PFSK-1 (cell line): ENCODE data around the gene LCORL.

ENCODE experiments used
- POLR2AphosphoS5 ChIP-seq: IDR thresholded peaks from 2 replicates; pipeline ENCODE4 v1.6.1; 2012; ENCODE audit warnings: low read depth, mild to moderate bottlenecking, control low read depth, low read length, moderate library complexity
- TF ChIP-seq, protein P1 (sequence below), 2 experiments: IDR thresholded peaks; 2 replicates each; pipeline versions ENCODE4 v1.6.1 to v1.8.0; 2011 to 2012; ENCODE audit warnings: low read depth in 2 of 2, low read length in 2 of 2, control low read depth in 1 of 2, inconsistent platforms in 1 of 2, mild to moderate bottlenecking in 1 of 2, moderate library complexity in 1 of 2; ENCODE audit not compliant: insufficient read depth in 1 of 2

DNA sequence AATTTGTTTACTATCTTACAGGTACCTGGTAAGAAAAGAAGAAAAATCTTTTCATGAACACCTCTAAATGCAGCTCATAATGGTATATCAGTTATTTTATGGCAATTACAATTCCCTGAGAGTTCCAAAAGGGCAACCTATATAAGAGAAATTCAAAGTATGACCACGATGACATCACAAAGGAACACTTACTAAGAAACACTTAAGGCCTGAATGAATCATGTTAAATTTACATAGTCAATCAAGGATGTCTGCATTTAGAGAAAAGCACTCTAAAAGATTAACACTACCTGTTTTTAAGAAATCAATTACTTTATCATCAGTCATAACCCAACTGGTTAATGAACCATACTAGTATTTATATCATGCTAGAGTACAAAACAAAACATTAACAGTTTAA is 63.9 kb downstream of the LCORL start:
- no peak for TF ChIP-seq POLR2AphosphoS5
- TF ChIP-seq, protein P1, sequence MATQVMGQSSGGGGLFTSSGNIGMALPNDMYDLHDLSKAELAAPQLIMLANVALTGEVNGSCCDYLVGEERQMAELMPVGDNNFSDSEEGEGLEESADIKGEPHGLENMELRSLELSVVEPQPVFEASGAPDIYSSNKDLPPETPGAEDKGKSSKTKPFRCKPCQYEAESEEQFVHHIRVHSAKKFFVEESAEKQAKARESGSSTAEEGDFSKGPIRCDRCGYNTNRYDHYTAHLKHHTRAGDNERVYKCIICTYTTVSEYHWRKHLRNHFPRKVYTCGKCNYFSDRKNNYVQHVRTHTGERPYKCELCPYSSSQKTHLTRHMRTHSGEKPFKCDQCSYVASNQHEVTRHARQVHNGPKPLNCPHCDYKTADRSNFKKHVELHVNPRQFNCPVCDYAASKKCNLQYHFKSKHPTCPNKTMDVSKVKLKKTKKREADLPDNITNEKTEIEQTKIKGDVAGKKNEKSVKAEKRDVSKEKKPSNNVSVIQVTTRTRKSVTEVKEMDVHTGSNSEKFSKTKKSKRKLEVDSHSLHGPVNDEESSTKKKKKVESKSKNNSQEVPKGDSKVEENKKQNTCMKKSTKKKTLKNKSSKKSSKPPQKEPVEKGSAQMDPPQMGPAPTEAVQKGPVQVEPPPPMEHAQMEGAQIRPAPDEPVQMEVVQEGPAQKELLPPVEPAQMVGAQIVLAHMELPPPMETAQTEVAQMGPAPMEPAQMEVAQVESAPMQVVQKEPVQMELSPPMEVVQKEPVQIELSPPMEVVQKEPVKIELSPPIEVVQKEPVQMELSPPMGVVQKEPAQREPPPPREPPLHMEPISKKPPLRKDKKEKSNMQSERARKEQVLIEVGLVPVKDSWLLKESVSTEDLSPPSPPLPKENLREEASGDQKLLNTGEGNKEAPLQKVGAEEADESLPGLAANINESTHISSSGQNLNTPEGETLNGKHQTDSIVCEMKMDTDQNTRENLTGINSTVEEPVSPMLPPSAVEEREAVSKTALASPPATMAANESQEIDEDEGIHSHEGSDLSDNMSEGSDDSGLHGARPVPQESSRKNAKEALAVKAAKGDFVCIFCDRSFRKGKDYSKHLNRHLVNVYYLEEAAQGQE (IDR thresholded peaks at IDR 0.05; ENCODE audit: insufficient read depth in 1 of 2, low read depth in 2 of 2, low read length in 2 of 2), result no peak
